Muscle layer of colon (tissue), 2 donors: ENCODE data around the gene GNG13.

ENCODE experiments used
- H3K27ac ChIP-seq: one replicate; pipeline ENCODE4 v1.7.0; 2013; ENCODE audit warnings: low read depth, mild to moderate bottlenecking, low read length, moderate library complexity
- H3K27me3 ChIP-seq, 2 donors: one replicate each; pipeline ENCODE4 v1.7.0; 2013; ENCODE audit warnings: low read length in 2 of 2, mild to moderate bottlenecking in 2 of 2; ENCODE audit not compliant: insufficient read depth in 2 of 2, control insufficient read depth in 1 of 2
- H3K36me3 ChIP-seq: one replicate; pipeline ENCODE4 v1.7.0; 2013; ENCODE audit warnings: mild to moderate bottlenecking, low read length; ENCODE audit not compliant: insufficient read depth
- H3K4me1 ChIP-seq: one replicate; pipeline ENCODE4 v1.7.0; 2013; ENCODE audit warnings: mild to moderate bottlenecking, low read length; ENCODE audit not compliant: insufficient read depth
- H3K4me3 ChIP-seq, 2 donors: one replicate each; pipeline ENCODE4 v1.7.0; 2013; ENCODE audit warnings: low read length in 2 of 2, low read depth in 1 of 2, mild to moderate bottlenecking in 1 of 2, moderate library complexity in 1 of 2
- H3K9ac ChIP-seq: one replicate; pipeline ENCODE4 v1.7.0; 2013; ENCODE audit warnings: low read length
- H3K9me3 ChIP-seq: one replicate; pipeline ENCODE4 v1.7.0; 2013; ENCODE audit warnings: mild to moderate bottlenecking, low read length
- donor health status: abdominal sarcoma.
- donor health status: Adenocarcinoma of cecum.

The GNG13 gene

GRCh38 chr16:819336-820043 is 19.0 kb upstream of the GNG13 start:
- H3K27ac ChIP-seq, result no peak overlapping the region
- no peaks in the 10 kb centered on the region for H3K9me3 ChIP-seq
- H3K4me3 ChIP-seq, result no peak overlapping the region
- H3K4me1 ChIP-seq, result no peaks in the 10 kb centered on the region
- H3K36me3 ChIP-seq, result no peaks in the 10 kb centered on the region
- H3K27me3 ChIP-seq, result peaks cover 12 to 67% of the 10 kb centered on the region in 2 donors
- no peak overlapping the region for H3K9ac ChIP-seq

DNA sequence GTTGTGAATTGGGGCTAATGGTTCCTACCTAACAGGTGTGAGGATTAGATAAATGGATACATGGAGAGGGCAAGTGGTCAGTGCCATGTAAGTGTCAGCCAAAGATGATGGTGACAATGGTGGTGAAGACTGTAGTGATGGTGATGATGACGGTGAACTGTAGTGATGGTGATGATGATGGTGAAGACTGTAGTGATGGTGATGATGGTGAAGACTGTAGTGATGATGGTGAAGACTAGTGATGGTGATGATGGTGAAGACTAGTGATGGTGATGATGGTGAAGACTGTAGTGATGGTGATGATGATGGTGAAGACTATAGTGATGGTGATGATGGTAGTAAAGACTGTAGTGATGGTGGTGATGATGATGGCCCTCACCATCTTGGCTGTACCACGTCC is 18.1 kb upstream of the GNG13 start:
- peaks cover 18 to 68% of the 10 kb centered on the region in 2 donors for H3K27me3 ChIP-seq
- no peaks in the 10 kb centered on the region for H3K36me3 ChIP-seq
- no peak overlapping the region for H3K4me3 ChIP-seq
- no peaks in the 10 kb centered on the region for H3K4me1 ChIP-seq
- H3K27ac ChIP-seq, result no peak overlapping the region
- H3K9ac ChIP-seq, result no peak overlapping the region
- no peaks in the 10 kb centered on the region for H3K9me3 ChIP-seq

GRCh38 chr16:818132-818531 is 17.6 kb upstream of the GNG13 start:
- no peaks in the 10 kb centered on the region for H3K9me3 ChIP-seq
- H3K4me3 ChIP-seq, result no peak overlapping the region
- H3K4me1 ChIP-seq, result no peaks in the 10 kb centered on the region
- no peak overlapping the region for H3K27ac ChIP-seq
- H3K27me3 ChIP-seq, result peaks cover 18 to 72% of the 10 kb centered on the region in 2 donors
- no peaks in the 10 kb centered on the region for H3K36me3 ChIP-seq
- no peak overlapping the region for H3K9ac ChIP-seq

DNA sequence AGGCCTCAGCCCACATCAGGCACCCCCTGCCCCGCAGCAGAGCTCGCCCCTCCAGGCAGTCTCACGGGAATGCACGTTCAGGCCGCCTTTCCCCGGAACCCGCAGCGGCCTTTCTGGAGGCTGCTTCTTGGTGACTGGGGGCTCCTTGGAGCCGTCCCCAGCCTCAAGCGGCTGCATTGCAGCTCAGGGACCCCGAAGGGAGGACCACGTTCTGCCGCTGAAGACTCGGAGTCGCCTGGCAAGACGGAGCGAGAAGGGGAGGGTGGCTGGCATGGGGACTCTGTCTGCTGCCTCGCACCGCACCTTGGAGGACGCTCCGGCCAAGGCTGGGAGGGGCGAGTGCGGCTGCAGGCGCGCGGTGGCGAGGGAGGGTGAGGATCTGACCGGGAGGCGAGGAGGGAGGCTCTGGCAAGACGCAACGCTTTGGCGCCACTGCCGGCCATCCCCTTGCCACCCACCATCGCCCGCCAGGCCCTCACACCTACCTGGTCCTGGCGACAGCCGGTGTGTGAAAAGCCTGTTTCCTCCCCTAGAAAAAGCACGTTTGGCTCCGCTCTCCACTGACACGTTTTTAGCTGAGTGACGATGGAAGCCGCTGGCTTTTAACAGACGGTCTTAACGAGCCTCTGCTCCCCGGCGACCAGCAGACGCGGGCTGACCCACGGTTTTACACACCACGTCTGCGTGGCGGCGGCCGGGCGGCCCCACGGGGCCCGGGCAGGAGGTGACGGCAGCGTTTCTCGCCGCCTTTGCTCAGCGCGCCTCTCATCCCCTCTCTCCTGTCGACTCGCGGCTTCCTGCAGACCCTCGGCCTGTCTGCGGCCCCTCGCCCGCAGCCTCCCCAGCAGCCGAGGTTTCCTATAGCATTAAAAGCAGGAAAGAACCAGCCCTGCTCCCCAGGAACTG is 16.7 kb upstream of the GNG13 start:
- Histone ChIP-seq H3K9me3 (no peaks in the 10 kb centered on the region), H3K27ac (no peak overlapping the region), H3K4me1 (no peaks in the 10 kb centered on the region), H3K36me3 (no peaks in the 10 kb centered on the region), H3K4me3 (no peak overlapping the region), H3K27me3 (peaks cover 18 to 74% of the 10 kb centered on the region in 2 donors), H3K9ac (no peak overlapping the region)

DNA sequence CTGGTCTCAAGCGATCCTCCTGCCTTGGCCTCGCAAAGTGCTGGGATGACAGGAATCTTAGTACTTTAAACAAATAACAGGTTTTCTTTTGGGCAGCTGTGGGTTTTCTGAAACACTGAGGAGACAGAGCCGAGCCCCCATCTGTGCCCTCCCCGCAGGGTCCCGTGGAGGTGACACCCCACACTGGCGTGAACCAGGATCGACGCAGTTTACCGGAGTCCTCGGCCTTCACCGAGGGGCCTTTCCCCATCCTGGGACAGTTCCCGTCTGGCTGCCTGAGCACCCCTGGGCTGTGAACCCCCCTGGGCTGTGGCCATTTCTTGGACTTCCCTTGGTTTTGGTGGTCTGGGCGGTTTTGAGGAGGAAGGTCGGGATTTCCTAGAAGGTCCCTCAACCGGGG is 15.3 kb upstream of the GNG13 start:
- peaks cover 18 to 73% of the 10 kb centered on the region in 2 donors for H3K27me3 ChIP-seq

GRCh38 chr16:814974-815373 is 14.4 kb upstream of the GNG13 start:
- H3K27ac ChIP-seq, result no peak overlapping the region
- peaks cover 18 to 72% of the 10 kb centered on the region in 2 donors for H3K27me3 ChIP-seq
- no peaks in the 10 kb centered on the region for H3K9me3 ChIP-seq
- no peaks in the 10 kb centered on the region for H3K4me1 ChIP-seq
- no peaks in the 10 kb centered on the region for H3K36me3 ChIP-seq
- no peak overlapping the region for H3K9ac ChIP-seq
- no peak overlapping the region for H3K4me3 ChIP-seq

More for the DNA sequence above, 15.3 kb upstream of the GNG13 start:
- no peaks in the 10 kb centered on the region for H3K4me1 ChIP-seq
- no peaks in the 10 kb centered on the region for H3K36me3 ChIP-seq
- no peak overlapping the region for H3K4me3 ChIP-seq
- H3K27ac ChIP-seq, result no peak overlapping the region
- no peaks in the 10 kb centered on the region for H3K9me3 ChIP-seq
- H3K9ac ChIP-seq, result no peak overlapping the region

- H3K27ac ChIP-seq, result no peak overlapping the region
- peaks cover 17 to 61% of the 10 kb centered on the region in 2 donors for H3K27me3 ChIP-seq
- no peak overlapping the region for H3K9ac ChIP-seq
Observed at GRCh38 chr16:813916-814412, 13.4 kb upstream of the GNG13 start.

DNA sequence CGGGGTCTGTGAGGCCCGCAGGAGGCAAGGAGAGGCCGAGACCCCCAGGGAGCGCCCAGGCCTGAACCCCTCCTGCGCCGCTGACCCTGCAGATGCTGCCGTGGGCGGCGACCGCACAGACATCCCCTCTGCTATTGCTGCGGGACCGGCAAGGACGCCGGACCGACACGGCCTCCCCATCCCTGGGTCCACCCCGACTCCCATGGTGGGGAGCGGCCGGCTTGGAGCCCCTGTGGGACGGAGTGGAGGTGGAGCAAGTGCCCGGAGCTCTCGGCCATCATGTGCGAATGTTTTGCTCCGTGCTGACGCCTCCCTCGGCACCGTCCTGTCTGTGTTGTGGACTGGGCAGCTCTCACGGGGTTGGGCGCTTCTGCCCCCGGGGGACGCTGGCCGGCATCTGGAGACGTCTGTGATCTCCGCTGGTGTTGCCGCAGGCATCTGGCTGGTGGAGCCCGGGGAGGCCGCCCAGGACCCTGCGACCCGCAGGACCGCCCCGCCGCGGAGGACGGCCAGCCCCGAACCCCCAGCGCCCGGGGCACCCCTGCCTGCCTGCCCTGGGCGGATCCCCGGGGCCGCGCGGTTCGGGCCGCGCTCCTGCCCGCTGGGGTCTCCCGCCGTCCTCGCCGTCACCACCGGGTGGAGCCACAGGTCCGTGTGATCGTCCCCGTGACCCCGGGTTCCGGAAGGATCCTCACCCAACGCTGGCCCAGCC is 12.8 kb upstream of the GNG13 start:
- no peak overlapping the region for H3K9ac ChIP-seq
- no peak overlapping the region for H3K4me3 ChIP-seq
- H3K36me3 ChIP-seq, result no peaks in the 10 kb centered on the region
- H3K9me3 ChIP-seq, result no peaks in the 10 kb centered on the region
- H3K27me3 ChIP-seq, result peaks cover 10 to 55% of the 10 kb centered on the region in 2 donors
- no peak overlapping the region for H3K27ac ChIP-seq
- H3K4me1 ChIP-seq, result peaks cover 5% of the 10 kb centered on the region

More at GRCh38 chr16:813916-814412, 13.4 kb upstream of the GNG13 start:
- Histone ChIP-seq H3K36me3 (no peaks in the 10 kb centered on the region), H3K4me1 (no peaks in the 10 kb centered on the region), H3K4me3 (no peak overlapping the region), H3K9me3 (no peaks in the 10 kb centered on the region)

GRCh38 chr16:808085-808386 is 7.5 kb upstream of the GNG13 start:
- Histone ChIP-seq H3K9me3 (no peaks in the 10 kb centered on the region), H3K36me3 (no peaks in the 10 kb centered on the region), H3K27me3 (peaks cover 0 to 11% of the 10 kb centered on the region in 2 donors), H3K27ac (peak overlapping the region; percentile 61), H3K4me3 (peak overlapping the region; percentile 70 to 91), H3K9ac (no peak overlapping the region), H3K4me1 (peaks cover 7% of the 10 kb centered on the region)

- Histone ChIP-seq H3K27me3 (peaks cover 0 to 15% of the 10 kb centered on the region in 2 donors), H3K9ac (peak overlapping the region; percentile 57), H3K9me3 (no peaks in the 10 kb centered on the region), H3K4me3 (peak overlapping the region; percentile 70 to 91), H3K4me1 (peaks cover 7% of the 10 kb centered on the region), H3K27ac (peak overlapping the region; percentile 61), H3K36me3 (no peaks in the 10 kb centered on the region)
Observed at GRCh38 chr16:807347-808084, 7.0 kb upstream of the GNG13 start.
